Measurements from ENCODE around the gene AMDHD1.

DNA sequence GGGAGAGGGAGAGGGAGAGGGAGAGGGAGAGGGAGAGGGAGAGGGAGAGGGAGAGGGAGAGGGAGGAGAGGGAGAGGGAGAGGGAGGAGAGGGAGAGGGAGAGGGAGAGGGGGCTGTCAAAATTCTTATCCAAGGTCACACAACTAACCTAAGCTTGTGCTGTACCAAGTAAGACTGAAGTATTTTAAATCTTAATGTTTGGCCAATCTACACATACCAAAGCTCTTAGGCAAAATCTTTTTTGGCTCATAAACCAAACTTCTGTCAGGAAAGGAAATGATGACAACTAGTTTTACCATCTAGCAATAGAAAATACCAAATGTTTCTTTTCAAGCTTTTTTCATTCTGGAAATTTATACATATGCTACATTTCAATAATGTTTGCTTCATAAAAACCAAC is 34.6 kb upstream of the AMDHD1 start:
- TF ChIP-seq, protein P1, sequence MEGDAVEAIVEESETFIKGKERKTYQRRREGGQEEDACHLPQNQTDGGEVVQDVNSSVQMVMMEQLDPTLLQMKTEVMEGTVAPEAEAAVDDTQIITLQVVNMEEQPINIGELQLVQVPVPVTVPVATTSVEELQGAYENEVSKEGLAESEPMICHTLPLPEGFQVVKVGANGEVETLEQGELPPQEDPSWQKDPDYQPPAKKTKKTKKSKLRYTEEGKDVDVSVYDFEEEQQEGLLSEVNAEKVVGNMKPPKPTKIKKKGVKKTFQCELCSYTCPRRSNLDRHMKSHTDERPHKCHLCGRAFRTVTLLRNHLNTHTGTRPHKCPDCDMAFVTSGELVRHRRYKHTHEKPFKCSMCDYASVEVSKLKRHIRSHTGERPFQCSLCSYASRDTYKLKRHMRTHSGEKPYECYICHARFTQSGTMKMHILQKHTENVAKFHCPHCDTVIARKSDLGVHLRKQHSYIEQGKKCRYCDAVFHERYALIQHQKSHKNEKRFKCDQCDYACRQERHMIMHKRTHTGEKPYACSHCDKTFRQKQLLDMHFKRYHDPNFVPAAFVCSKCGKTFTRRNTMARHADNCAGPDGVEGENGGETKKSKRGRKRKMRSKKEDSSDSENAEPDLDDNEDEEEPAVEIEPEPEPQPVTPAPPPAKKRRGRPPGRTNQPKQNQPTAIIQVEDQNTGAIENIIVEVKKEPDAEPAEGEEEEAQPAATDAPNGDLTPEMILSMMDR (IDR thresholded peaks at IDR 0.05): no peak
- no peak for TF ChIP-seq POLR2A (IDR thresholded peaks at IDR 0.05)
